WTC11 (cell line): ENCODE results near the gene KDF1. TPM values are rescaled to one million over a fixed set of nuclear protein-coding genes. Genes with fewer than 3 reads are reported as not detected.

ENCODE experiments used
- CREM ChIP-seq: sonication (generic); formaldehyde crosslinking; IDR thresholded peaks from 2 replicates; pipeline ENCODE4 v1.8.1; 2022; ENCODE audit warnings: mild to moderate bottlenecking, missing genetic modification reagents, moderate library complexity
- HMGA2 ChIP-seq: fragments of 250-450 bp; sonication (Bioruptor Pico); IDR thresholded peaks from 2 replicates; pipeline ENCODE4 v1.4.0; 2021; ENCODE audit warnings: mild to moderate bottlenecking, moderate library complexity
- JUN ChIP-seq: sonication (generic); formaldehyde crosslinking; IDR thresholded peaks from 2 replicates; pipeline ENCODE4 v1.8.0; 2023; ENCODE audit warnings: mild to moderate bottlenecking, missing genetic modification reagents
- RELA ChIP-seq: sonication (generic); formaldehyde crosslinking; IDR thresholded peaks from 2 replicates; pipeline ENCODE4 v1.8.1; 2022; ENCODE audit warnings: missing genetic modification reagents, mild to moderate bottlenecking, borderline replicate concordance
- ZBTB21 ChIP-seq: sonication (generic); formaldehyde crosslinking; IDR thresholded peaks from 2 replicates; pipeline ENCODE4 v1.8.1; 2023; ENCODE audit warnings: mild to moderate bottlenecking, missing genetic modification reagents, borderline replicate concordance
- ZNF219 ChIP-seq: sonication (generic); formaldehyde crosslinking; IDR thresholded peaks from 2 replicates; pipeline ENCODE4 v1.8.0; 2023; ENCODE audit warnings: missing genetic modification reagents, mild to moderate bottlenecking, borderline replicate concordance
- ZNF671 ChIP-seq: fragments of 250-450 bp; sonication (Bioruptor Pico); IDR thresholded peaks from 2 replicates; pipeline ENCODE4 v1.8.0; 2021; ENCODE audit warnings: mild to moderate bottlenecking
- total RNA-seq: library from RNA; stranded (reverse); gene quantifications from 3 replicates; pipeline ENCODE4 v1.2.3, GENCODE V29; 2021
- TF ChIP-seq, protein P1 (sequence below): sonication (generic); formaldehyde crosslinking; IDR thresholded peaks from 2 replicates; pipeline ENCODE4 v1.8.1; 2022; ENCODE audit warnings: mild to moderate bottlenecking, missing genetic modification reagents, moderate library complexity, borderline replicate concordance
- TF ChIP-seq, protein P2 (sequence below): sonication (generic); formaldehyde crosslinking; IDR thresholded peaks from 2 replicates; pipeline ENCODE4 v1.8.1; 2022; ENCODE audit warnings: mild to moderate bottlenecking, moderate library complexity, missing genetic modification reagents
- TF ChIP-seq, protein P3 (sequence below): fragments of 250-450 bp; sonication (Bioruptor Pico); IDR thresholded peaks from 2 replicates; pipeline ENCODE4 v1.9.0; 2021; ENCODE audit warnings: mild to moderate bottlenecking, borderline replicate concordance
- TF ChIP-seq, protein P4 (sequence below): sonication (generic); formaldehyde crosslinking; IDR thresholded peaks from 2 replicates; pipeline ENCODE4 v1.8.1; 2022; ENCODE audit warnings: low read depth, mild to moderate bottlenecking, moderate library complexity, missing genetic modification reagents, borderline replicate concordance
- TF ChIP-seq, protein P5 (sequence below): sonication (generic); formaldehyde crosslinking; IDR thresholded peaks from 2 replicates; pipeline ENCODE4 v1.8.1; 2023; ENCODE audit warnings: mild to moderate bottlenecking, moderate library complexity, missing genetic modification reagents
- TF ChIP-seq, protein P6 (sequence below): fragments of 250-450 bp; sonication (Bioruptor Pico); IDR thresholded peaks from 2 replicates; pipeline ENCODE4 v2.1.2; 2022; ENCODE audit warnings: mild to moderate bottlenecking, moderate library complexity

KDF1 gene
- total RNA-seq, 1 experiment from 2014 or later: 19.0 TPM

DNA sequence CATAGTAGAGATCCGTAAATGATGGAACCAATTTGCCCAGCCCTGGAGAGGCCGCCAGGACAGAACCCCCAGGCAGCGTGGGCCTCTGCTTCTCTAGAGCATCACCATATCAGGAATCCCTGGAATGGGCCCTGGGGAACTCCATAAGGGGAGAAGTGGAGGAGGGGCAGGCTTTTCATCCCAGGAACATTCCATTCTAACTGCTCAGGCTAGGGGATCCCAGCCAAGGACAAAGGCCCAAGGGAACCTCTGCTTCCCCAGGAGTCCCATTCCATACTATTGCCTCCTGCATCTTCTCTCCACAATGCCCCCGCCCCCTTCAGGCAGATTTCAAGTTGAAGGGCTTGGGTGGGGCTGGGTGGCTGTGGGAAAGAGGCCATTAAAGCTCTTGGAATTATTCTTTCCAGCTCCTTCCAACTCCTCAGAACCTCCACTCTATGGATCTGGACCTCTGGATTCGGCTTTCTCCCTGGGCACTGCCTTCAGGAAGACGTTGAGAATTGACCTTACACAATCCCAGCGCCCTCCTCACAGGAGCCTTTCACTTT lies 39.2 kb upstream of the KDF1 start (continued):
- TF ChIP-seq, protein P1, sequence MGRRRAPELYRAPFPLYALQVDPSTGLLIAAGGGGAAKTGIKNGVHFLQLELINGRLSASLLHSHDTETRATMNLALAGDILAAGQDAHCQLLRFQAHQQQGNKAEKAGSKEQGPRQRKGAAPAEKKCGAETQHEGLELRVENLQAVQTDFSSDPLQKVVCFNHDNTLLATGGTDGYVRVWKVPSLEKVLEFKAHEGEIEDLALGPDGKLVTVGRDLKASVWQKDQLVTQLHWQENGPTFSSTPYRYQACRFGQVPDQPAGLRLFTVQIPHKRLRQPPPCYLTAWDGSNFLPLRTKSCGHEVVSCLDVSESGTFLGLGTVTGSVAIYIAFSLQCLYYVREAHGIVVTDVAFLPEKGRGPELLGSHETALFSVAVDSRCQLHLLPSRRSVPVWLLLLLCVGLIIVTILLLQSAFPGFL (CRISPR knock-in tag): no peak
- TF ChIP-seq, protein P2, sequence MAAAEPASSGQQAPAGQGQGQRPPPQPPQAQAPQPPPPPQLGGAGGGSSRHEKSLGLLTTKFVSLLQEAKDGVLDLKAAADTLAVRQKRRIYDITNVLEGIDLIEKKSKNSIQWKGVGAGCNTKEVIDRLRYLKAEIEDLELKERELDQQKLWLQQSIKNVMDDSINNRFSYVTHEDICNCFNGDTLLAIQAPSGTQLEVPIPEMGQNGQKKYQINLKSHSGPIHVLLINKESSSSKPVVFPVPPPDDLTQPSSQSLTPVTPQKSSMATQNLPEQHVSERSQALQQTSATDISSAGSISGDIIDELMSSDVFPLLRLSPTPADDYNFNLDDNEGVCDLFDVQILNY (CRISPR knock-in tag): no peak
- TF ChIP-seq ZNF219 (CRISPR knock-in tag): no peak
- TF ChIP-seq HMGA2 (CRISPR knock-in tag): no peak
- TF ChIP-seq, protein P3, sequence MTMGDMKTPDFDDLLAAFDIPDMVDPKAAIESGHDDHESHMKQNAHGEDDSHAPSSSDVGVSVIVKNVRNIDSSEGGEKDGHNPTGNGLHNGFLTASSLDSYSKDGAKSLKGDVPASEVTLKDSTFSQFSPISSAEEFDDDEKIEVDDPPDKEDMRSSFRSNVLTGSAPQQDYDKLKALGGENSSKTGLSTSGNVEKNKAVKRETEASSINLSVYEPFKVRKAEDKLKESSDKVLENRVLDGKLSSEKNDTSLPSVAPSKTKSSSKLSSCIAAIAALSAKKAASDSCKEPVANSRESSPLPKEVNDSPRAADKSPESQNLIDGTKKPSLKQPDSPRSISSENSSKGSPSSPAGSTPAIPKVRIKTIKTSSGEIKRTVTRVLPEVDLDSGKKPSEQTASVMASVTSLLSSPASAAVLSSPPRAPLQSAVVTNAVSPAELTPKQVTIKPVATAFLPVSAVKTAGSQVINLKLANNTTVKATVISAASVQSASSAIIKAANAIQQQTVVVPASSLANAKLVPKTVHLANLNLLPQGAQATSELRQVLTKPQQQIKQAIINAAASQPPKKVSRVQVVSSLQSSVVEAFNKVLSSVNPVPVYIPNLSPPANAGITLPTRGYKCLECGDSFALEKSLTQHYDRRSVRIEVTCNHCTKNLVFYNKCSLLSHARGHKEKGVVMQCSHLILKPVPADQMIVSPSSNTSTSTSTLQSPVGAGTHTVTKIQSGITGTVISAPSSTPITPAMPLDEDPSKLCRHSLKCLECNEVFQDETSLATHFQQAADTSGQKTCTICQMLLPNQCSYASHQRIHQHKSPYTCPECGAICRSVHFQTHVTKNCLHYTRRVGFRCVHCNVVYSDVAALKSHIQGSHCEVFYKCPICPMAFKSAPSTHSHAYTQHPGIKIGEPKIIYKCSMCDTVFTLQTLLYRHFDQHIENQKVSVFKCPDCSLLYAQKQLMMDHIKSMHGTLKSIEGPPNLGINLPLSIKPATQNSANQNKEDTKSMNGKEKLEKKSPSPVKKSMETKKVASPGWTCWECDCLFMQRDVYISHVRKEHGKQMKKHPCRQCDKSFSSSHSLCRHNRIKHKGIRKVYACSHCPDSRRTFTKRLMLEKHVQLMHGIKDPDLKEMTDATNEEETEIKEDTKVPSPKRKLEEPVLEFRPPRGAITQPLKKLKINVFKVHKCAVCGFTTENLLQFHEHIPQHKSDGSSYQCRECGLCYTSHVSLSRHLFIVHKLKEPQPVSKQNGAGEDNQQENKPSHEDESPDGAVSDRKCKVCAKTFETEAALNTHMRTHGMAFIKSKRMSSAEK (CRISPR knock-in tag): no peak
- TF ChIP-seq RELA: no peak
- no peak for TF ChIP-seq ZBTB21
- TF ChIP-seq, protein P4, sequence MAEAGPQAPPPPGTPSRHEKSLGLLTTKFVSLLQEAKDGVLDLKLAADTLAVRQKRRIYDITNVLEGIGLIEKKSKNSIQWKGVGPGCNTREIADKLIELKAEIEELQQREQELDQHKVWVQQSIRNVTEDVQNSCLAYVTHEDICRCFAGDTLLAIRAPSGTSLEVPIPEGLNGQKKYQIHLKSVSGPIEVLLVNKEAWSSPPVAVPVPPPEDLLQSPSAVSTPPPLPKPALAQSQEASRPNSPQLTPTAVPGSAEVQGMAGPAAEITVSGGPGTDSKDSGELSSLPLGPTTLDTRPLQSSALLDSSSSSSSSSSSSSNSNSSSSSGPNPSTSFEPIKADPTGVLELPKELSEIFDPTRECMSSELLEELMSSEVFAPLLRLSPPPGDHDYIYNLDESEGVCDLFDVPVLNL (CRISPR knock-in tag): no peak
- no peak for TF ChIP-seq JUN
- no peak for TF ChIP-seq ZNF671 (CRISPR knock-in tag)
- TF ChIP-seq, protein P5, sequence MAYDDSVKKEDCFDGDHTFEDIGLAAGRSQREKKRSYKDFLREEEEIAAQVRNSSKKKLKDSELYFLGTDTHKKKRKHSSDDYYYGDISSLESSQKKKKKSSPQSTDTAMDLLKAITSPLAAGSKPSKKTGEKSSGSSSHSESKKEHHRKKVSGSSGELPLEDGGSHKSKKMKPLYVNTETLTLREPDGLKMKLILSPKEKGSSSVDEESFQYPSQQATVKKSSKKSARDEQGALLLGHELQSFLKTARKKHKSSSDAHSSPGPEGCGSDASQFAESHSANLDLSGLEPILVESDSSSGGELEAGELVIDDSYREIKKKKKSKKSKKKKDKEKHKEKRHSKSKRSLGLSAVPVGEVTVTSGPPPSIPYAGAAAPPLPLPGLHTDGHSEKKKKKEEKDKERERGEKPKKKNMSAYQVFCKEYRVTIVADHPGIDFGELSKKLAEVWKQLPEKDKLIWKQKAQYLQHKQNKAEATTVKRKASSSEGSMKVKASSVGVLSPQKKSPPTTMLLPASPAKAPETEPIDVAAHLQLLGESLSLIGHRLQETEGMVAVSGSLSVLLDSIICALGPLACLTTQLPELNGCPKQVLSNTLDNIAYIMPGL (CRISPR knock-in tag): no peak
- no peak for TF ChIP-seq CREM (CRISPR knock-in tag)
- TF ChIP-seq, protein P6, sequence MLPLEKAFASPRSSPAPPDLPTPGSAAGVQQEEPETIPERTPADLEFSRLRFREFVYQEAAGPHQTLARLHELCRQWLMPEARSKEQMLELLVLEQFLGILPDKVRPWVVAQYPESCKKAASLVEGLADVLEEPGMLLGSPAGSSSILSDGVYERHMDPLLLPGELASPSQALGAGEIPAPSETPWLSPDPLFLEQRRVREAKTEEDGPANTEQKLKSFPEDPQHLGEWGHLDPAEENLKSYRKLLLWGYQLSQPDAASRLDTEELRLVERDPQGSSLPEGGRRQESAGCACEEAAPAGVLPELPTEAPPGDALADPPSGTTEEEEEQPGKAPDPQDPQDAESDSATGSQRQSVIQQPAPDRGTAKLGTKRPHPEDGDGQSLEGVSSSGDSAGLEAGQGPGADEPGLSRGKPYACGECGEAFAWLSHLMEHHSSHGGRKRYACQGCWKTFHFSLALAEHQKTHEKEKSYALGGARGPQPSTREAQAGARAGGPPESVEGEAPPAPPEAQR (CRISPR knock-in tag): no peak
